WTC11 (cell line): Measurements from ENCODE around the gene CBY1.

ENCODE experiments used
- IRF1 ChIP-seq: sonication (generic); formaldehyde crosslinking; IDR thresholded peaks from 2 replicates; pipeline ENCODE4 v1.8.0; 2023; ENCODE audit warnings: missing genetic modification reagents
- IRF2 ChIP-seq: sonication (generic); formaldehyde crosslinking; IDR thresholded peaks from 2 replicates; pipeline ENCODE4 v1.8.0; 2022; ENCODE audit warnings: low read depth, missing genetic modification reagents, borderline replicate concordance
- NR2C2 ChIP-seq: sonication (generic); formaldehyde crosslinking; IDR thresholded peaks from 2 replicates; pipeline ENCODE4 v1.8.0; 2022; ENCODE audit warnings: mild to moderate bottlenecking, missing genetic modification reagents
- TCF7 ChIP-seq: sonication (generic); formaldehyde crosslinking; IDR thresholded peaks from 2 replicates; pipeline ENCODE4 v1.8.0; 2022; ENCODE audit warnings: mild to moderate bottlenecking, low read depth, missing genetic modification reagents, moderate library complexity
- ZNF281 ChIP-seq: sonication (generic); formaldehyde crosslinking; IDR thresholded peaks from 2 replicates; pipeline ENCODE4 v1.8.0; 2023; ENCODE audit warnings: mild to moderate bottlenecking, missing genetic modification reagents
- TF ChIP-seq, protein P1 (sequence below): sonication (generic); formaldehyde crosslinking; IDR thresholded peaks from 2 replicates; pipeline ENCODE4 v1.8.1; 2022; ENCODE audit warnings: missing genetic modification reagents, borderline replicate concordance
- TF ChIP-seq, protein P2 (sequence below): fragments of 250-450 bp; sonication (Bioruptor Pico); IDR thresholded peaks from 2 replicates; pipeline ENCODE4 v1.9.0; 2021; ENCODE audit warnings: moderate library complexity, mild to moderate bottlenecking, inconsistent platforms, borderline replicate concordance

DNA sequence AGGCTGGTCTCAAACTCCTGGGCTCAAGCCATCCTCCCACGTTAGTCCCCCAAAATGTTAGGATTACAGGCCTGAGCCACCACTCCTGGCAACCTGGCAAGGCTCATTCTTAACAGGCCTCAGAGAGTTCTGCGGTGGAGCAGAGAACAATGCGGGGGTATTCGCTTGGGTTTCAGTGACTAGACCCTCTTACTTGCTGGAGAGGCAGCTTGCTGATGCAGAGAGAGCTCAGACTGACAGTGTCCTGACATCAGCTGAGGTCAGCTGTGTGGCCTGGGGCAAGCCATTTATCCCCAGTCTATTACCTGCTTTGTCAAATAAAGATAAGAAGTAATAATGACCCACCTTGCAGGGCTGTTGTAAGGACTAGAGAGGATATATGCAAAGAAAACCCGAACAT, 46.2 kb upstream of the CBY1 start:
- TF ChIP-seq ZNF281 (CRISPR knock-in tag) (no peak), NR2C2 (no peak), TCF7 (no peak), IRF1 (CRISPR knock-in tag) (no peak), IRF2 (CRISPR knock-in tag) (no peak)
- TF ChIP-seq, protein P1, sequence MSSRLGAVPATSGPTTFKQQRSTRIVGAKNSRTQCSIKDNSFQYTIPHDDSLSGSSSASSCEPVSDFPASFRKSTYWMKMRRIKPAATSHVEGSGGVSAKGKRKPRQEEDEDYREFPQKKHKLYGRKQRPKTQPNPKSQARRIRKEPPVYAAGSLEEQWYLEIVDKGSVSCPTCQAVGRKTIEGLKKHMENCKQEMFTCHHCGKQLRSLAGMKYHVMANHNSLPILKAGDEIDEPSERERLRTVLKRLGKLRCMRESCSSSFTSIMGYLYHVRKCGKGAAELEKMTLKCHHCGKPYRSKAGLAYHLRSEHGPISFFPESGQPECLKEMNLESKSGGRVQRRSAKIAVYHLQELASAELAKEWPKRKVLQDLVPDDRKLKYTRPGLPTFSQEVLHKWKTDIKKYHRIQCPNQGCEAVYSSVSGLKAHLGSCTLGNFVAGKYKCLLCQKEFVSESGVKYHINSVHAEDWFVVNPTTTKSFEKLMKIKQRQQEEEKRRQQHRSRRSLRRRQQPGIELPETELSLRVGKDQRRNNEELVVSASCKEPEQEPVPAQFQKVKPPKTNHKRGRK (CRISPR knock-in tag): no peak
- TF ChIP-seq, protein P2, sequence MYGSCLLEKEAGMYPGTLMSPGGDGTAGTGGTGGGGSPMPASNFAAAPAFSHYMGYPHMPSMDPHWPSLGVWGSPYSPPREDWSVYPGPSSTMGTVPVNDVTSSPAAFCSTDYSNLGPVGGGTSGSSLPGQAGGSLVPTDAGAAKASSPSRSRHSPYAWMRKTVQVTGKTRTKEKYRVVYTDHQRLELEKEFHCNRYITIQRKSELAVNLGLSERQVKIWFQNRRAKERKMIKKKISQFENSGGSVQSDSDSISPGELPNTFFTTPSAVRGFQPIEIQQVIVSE: no peak
